ENCODE data around the gene DLX1. TPM values are rescaled to one million over a fixed set of nuclear protein-coding genes. Genes with fewer than 3 reads are reported as not detected.
"Not testable (repeated sequence)": the region's sequence is repeated elsewhere in the genome, so short reads cannot be mapped to it uniquely, and the experiment has no call there.

DLX1 gene
- total RNA-seq, 1 donor from 2014 or later = 0.94 TPM

DNA sequence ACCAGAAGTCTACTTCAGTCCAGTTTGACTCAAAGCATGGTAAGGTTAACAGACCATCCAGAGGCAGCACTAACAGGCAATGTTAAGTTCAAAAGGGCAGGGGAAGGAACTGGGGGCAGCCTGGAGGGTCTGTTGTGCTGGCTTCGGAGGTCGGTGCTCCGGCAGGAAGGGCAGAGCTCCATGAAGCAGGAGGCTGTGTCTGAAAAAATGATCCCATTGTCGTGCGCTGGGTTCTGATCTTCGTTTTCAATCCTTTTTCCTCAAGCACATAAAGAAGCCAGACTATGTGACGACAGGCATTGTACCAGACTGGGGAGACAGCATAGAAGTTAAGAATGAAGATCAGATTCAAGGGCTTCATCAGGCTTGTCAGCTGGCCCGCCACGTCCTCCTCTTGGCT is 21.9 kb upstream of the DLX1 start:
- DNase-seq (ENCODE audit: low read depth) = no peak

DNA sequence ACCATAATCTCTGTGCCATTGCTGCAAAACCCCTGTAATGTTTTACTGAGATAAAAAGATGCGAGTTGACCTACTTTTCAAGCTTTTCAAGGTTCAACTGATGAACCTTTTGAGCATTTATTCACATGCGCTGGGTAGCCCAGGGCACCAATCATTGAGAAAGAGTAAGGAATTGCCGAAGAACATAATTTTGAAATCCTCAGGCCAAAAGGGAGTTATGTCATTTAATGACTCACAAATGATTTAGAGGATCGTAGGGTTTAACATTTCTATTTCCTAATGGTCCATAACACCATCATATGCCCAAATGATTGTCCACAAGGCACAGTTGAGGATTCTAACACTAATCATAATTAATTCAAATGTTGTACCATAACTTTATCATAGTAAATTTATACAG is 20.2 kb upstream of the DLX1 start:
- DNase-seq (ENCODE audit: low read depth) = no peak

DNA sequence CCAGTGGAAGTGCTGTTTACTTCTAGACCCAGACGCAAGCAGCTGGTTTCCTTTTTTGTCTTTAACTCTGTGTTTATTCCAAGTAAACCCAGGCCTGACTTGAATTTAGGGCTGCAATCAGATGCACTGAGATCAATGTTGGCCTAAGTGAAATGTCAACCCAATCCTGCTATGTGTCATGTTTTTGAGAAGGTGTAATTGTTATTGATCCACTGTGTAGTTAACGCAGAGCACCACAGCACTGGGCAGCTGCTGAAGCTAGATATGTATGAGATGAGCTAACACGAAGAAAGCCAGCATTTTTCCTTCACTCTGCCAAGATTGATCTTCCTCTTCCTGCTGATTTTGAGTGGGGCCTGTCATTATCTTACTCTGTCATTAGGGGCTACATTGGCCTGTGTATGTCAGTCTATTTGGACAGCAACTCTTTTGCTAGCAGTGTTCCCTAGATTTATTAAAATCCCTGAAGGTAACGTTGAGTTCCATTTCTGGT is 18.9 kb upstream of the DLX1 start:
- DNase-seq (ENCODE audit: low read depth) = no peak

DNA sequence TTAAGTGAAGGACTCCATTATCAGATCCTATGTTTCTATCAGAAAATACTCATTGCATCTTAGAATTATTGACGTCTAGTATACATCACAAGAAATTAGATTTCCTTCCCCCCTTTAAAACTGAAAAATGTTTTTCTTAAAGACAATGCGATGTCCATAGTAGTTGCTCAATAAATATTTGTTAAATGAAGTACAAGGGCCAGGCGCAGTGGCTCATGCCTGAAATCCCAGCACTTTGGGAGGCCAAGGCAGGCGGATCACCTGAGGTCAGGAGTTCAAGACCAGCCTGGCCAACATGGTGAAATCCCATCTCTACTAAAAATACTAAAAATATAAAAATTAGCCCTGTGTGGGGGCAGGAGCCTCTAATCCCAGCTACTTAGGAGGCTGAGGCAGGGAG is 17.4 kb upstream of the DLX1 start:
- DNase-seq (ENCODE audit: low read depth) = not testable (repeated sequence)

DNA sequence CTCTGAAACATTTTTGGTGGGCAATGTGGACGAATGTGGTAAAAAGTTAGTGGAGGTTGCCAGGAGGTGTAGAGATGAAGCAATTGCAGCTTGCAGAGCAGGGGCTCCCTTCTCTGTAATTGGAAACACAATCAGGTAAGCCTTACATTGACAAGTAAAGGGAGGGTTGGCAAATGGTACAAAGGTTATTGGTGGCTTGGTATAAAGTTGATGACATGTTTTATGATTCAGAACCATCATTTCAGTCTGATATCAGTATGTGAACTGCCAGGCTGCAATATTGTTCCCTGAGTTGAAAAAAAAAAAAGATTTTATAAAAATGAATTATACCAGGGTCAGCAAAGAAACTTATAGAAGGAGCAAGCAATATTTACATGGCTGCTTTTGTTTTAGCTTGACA is 14.4 kb upstream of the DLX1 start:
- DNase-seq (ENCODE audit: low read depth) = no peak

DNA sequence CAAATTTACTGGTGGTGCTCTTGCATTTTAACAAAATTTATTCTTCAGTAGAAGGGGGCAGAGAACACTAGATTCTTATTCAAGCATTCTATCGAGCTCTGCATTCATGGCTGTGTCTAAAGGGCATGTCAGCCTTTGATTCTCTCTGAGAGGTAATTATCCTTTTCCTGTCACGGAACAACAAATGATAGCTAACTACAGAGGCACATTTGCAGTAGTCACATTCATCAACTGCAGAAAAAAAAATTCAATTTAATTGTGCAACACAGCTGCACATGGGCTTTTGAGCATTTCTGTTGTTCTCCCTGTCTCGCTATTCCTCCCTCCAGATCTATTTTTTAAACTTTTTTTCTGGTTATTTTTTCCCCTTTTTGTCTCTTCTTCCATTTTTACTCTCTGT is 13.0 kb upstream of the DLX1 start:
- no peak for DNase-seq (ENCODE audit: low read depth)

DNA sequence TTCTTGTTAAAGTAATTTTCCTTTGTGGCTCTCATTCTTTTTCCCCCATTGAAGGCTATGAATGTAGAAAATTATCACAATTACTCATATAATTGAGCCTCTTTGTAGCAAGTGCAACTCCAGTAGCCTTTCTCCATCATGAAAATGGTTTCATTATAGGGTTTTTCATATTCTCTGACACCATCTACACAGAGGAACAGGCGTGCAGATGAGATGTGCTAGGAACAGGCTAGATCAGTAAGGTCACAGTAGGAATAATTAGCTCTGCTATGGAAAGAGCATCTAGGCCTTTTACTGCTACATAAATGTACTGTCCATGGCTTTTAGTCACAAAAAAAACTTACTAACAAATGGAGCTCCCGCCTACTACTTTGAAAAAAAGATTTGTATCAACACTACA is 12.6 kb upstream of the DLX1 start:
- no peak for DNase-seq (ENCODE audit: low read depth)

DNA sequence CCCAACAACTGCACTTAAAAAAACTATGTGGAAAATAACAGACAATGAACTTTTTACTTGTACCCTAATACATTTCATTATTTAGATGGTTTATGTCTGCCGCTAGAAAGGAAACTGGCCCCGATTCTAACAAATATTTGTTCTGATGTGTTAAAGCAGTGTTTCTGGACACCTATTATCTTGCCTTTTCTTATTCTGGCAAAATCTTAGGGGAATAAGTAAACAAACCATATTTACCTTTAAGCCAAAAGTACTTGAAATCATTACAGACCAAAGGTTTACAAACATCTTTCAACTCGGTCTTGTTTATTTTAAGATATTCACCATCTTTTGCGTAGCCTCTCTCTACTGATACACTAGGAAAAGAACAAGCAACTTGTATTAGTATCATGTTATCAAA is 11.8 kb upstream of the DLX1 start:
- no peak for DNase-seq (ENCODE audit: low read depth)

DNA sequence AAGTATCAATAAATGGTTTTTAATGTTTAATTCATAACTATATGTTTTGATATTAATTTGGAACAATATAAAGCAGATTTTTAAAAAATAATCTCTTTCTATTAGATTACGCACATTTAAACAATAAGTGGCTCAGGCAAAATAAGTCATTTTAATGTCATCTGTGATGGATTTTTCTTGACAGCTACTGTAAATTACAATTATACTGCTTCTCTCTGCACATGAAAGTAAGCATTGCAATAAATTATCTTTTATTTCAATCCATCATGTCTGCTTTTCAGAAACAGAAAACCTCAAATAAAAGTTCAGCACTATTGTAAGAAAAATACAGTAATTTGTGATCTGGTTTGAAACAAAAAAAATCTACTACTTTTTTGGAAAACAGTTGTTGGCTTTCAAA is 11.1 kb upstream of the DLX1 start:
- DNase-seq (ENCODE audit: low read depth) = no peak

DNA sequence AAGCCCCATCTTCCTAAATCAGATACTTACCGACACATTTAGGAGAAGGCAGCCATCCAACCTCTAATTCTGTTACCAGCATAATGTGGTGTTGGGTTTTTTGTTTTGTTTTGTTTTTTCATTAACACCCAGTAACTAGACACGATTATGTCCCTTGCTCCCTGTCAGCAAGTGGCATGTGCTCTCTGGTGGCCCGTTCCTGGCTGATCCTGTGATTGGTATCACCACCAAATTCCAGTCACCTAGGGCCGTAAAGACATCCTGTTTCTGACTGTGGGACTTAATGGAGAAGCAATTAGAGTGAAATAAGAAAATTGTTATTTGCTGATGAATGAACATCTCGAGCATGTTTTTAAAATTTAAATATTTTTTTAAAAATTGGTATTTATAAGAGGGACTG is 5.9 kb upstream of the DLX1 start:
- no peak for DNase-seq (ENCODE audit: low read depth)

DNA sequence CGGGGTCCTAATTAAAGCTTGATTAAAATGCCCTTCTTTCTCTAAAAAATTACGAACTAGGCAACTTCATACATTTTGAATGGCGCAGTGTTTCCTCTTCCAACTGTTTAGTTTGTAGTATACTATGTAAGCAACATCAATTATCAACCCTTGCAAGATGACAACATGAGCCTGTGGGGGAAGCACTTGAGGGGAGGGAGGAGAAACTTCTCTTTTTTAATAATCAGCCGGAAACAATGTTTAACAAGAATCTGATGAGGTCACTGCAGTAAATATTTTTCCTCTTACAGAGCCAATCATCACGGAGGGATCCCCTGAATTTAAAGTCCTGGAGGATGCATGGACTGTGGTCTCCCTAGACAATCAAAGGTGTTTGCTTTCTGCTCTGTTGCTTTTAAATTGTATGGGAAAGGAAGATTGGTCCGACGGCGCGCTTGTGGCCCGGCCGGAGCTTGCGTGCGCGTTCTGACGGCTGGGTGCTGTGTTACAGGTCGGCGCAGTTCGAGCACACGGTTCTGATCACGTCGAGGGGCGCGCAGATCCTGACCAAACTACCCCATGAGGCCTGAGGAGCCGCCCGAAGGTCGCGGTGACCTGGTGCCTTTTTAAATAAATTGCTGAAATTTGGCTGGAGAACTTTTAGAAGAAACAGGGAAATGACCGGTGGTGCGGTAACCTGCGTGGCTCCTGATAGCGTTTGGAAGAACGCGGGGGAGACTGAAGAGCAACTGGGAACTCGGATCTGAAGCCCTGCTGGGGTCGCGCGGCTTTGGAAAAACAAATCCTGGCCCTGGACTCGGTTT is 5.3 kb upstream of the DLX1 start:
- DNase-seq (ENCODE audit: low read depth) = no peak

DNA sequence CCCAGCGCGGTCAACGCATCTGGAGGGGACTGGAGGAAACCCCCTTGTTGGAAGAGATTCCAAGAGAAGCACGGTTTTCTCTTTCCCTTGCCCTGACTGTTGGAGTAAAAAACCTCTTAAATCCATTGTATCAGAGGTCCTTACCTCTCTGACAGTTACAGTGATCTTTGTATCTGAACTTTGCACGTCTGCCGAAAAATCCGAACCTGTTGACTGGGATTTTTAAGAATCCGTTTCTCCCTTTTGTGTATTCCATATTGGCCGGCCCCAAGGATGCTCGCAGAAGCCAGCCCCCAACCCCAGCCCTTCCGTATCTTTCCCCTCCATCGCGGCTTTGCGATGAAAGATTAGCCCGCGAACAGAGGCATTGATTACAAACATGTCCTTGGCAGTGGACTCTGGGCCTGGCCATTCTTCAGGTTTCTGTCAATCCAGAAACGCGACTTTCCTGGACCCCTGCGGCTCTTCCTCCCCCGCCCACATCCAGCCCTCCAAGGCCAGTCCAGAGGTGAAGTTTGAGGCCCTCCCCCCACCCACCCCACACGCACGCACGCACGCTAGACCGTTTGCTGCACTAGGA is 4.6 kb upstream of the DLX1 start:
- no peak for DNase-seq (ENCODE audit: low read depth)

DNA sequence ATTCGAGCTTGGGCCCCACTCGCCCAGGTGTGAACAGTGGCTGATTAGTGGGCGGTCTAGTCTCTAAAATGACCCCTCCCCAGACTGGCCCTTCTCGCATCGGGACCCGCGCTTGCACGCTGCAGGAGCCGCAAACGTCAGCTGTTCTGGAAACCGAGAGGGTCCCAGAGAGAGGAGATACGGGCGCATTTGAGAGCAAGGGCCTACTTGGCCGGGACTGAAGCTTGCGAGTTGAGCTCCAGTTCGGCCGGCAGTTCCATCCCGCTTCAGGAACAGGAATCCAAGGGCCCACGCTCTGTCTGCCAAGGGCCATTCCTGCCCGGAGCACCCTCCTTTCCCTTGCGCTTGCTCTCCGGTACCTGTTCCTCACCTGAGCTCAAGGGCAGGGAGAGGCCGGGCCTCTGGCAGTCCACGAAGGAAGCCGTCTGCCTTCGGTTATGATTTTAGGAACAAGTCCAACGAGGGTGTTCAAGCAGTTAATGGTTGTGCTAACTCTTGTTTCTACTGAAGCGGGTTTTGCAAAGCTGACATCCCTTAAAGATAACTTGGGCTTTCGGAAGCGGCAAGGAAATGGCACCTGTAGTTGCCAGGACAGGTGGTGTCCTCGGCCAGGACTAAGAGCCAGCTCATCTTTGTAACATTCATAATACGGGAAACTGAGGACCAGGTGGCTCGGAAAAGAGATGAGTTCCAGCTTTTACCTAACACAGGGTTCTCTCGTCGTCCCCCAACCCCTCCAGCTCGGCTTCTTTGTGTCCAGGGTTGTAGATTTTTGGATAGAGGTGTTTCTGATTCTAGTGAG is 3.9 kb upstream of the DLX1 start:
- no peak for DNase-seq (ENCODE audit: low read depth)

DNA sequence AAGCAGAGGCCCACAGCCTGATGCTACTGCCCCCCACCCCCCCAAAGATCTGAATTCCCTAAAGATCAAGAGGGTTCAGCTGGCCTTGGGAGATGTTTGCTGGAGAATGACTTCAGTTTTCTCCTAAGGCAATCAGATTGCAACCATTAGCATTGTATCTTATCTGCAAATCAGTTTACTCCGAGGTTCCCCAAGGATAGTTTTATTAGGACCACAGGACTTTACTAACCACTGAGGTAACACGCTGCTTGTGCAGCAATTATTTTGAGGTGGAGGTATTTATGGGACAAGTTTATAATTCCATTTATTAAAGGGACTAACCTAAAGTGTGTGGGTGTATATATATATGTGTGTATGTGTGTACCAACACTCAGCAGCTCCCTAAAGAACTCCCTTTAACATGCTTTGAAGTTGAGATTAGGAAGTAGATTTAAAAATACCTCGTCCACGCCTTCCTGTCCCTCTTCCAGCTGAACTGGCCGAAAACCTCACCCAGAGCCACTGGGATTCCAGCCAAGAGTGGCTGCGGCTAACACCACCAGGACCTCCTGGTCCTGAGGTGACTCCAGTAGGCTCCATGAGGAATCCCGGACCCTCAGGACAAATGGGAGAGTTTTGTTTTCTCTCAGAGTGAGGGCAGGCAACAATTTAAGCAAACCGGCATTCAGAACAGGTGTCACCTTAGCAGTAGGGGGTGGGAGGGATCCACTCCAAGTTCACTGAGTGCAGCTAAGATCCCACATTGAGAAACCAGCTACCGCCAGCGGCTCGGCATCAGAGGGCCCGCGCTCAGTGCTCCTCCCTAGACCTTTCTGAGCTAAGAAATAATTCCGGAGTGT is 3.0 kb upstream of the DLX1 start:
- DNase-seq (ENCODE audit: low read depth) = peak; percentile 82

DNA sequence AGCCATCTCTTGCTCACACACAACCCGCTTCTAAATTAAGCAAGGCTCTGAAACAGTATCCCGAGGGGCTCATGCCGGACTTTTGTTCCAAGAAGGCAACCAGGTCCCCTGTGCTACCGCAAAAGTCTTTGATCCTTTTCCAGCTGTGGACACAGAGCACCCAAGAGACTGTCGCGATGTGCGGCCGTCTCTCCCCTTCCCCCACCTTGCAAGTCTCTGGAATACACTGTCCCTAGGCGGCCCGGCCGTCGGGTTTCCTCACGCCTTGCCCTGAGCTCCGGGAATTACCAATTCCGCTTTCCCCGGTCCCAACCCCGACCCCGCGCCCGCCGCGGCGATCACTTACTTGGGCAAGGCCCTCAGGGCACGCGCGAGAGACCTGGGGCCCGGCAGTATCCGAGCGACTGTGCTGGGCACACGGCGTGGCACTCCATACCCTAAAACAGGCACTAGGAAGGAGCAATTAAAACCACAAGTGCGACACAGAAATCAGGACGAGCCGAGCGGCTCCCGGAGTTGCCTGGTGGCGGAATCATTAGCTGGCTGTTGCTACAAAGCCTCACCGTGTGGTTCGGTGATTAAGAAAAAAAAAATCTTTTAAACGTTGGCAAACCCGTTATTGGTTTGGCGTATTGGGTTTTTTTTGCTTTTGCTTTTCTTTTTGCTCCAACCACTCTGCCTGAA is 2.2 kb upstream of the DLX1 start:
- no peak for DNase-seq (ENCODE audit: low read depth)

DNA sequence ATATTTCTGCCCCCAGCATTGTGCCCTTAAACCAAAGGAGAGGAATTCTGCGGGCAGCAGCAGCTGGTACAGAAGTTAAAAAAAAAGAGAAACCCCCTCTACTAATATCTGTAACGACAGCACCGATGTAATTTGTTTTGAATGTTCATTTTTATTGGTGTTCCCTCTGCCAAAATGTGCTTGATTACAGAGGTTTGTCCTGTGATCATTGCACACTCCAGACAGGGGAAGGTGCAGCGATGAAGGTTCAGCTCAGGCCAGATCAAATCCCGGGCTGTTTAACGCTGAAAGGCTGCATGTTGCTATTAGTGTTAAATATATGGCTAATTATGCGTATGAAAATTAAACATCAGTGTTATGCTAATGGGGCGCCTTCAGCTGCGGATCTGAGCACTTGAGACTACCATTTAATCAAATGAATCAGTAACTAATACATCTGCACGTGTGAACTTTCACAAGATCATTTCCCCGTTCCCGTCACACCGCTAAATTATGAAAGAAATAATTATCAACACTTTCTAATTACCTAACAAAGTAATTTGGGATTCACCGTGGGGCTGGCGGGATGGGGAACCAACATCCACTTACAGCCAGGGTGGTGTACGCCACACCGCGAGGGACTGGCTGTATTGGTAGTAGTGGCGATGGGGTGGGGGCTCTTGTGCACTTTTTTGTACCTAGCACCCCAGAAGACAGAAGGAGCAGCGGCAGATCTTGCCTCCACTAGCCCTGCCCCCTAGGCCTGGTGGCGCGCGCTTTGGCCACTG is 1.5 kb upstream of the DLX1 start:
- no peak for DNase-seq (ENCODE audit: low read depth)

DNA sequence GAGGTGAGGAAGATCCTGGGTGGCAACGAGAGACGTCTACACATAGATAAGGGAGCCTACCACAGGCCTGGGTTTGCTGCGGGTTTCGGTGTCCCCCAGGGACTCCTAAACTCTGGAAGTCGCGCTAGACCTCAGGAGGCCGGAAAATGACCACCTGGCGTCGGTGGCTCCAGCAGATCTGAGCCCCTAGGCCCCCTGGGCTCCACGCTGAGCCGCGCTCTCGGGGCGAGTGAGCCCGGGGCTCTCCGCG is 987 bp upstream of the DLX1 start:
- DNase-seq (ENCODE audit: low read depth) = no peak

DNA sequence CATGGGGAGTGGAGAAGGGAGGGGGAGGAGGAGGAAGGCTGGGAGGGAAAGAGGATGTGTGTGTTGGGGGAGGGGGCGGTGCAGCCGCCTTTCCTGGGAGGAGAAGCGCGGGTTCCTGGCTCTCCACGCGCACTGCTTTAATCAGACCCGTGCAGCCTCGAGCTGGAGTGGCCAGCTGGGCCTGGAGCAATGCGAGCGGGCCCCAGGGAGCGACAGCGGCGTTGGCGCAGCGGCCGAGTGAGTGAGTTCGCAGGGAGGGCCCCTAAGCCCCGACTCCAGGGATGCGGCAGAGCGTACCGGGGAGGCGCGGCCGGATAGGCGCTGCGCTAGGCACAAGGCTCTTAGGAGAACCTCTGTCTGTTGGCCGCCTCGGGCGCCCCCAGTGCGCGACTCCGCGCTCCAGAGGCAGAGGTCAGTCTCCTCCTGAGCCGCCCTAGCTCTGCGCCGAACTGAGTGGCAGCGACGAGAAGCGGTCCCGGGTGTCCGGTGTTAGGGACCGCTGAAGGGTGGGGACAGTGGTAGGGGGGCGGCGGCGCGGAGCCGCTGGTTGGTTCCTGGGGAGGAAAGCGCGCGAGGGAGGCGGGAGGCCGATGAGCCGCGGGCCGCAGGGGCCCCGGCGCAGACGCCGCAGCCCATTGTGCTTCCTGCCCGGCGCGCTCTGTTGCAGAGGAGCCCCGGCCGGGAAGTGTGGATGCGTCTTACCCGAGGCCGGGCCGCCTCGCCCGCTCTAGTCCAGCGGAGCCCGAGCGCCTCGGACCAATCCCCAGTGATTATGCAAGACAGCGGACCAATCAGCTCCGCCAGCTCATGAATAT is 455 bp upstream of the DLX1 start:
- DNase-seq (ENCODE audit: low read depth) = peak; percentile 97
